ENCODE measurements around the gene C3AR1. TPM values are rescaled to one million over a fixed set of nuclear protein-coding genes. Genes with fewer than 3 reads are reported as not detected.
"Not testable (repeated sequence)": the region's sequence is repeated elsewhere in the genome, so short reads cannot be mapped to it uniquely, and the experiment has no call there.

The C3AR1 gene
- total and polyA plus RNA-seq, 9 donors: 3.7 to 6.5 (median 4.8) TPM

DNA sequence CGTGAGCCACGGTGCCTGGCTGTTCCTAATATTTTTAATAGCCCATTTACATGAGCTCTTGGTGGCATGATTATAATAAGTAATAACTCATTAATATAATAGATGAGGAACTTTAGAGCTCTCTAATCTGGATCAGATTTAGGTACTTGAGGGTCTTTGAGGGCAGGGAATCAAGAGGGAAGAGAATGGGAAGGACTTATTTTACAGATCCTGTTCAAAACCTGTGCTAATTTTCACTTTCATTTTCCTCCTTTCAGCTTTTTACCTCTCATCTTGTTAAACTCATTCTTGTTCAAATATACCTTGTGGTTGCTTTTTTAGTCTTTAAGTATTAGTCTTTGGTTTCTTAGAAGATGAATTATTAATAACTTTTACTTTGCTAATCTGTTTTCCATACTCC lies 21.5 kb upstream of the C3AR1 start:
- no CpG with 5 or more reads among the region's 2 CpGs for WGBS (ENCODE audit: insufficient coverage)
- Histone ChIP-seq H3K36me3 (ENCODE audit: control insufficient read depth, insufficient read depth, low read length) (peaks cover 31% of the 10 kb centered on the region), H3K27me3 (ENCODE audit: control insufficient read depth, insufficient read depth, low read length) (no peaks in the 10 kb centered on the region), H3K27ac (ENCODE audit: low read length) (no peak overlapping the region), H3K9me3 (replicated peaks; ENCODE audit: control insufficient read depth, low read depth, low read length) (no peaks in the 10 kb centered on the region), H3K4me1 (ENCODE audit: control insufficient read depth, insufficient read depth, low read length) (peaks cover 6% of the 10 kb centered on the region), H3K4me3 (ENCODE audit: low read length) (no peak overlapping the region)
- no peak for DNase-seq

DNA sequence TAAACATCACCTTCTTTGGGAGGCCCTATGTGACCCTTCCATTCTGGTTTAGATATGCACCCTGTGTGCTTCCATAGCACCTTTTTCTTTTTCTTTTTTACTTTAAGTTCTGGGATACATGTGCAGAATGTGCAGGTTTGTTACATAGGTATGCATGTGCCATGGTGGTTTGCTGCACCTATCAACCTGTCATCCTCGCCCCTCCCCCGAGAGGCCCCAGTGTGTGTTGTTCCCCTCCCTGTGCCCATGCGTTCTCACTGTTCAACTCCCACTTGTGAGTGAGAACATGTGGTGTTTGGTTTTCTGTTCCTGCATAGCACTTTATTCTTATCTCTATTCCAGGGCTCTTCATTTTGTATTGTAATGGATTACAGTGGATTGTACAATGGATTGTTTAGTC lies 18.2 kb upstream of the C3AR1 start:
- not testable (repeated sequence) for H3K9me3 ChIP-seq (replicated peaks; ENCODE audit: control insufficient read depth, low read depth, low read length); H3K4me3 ChIP-seq (ENCODE audit: low read length); H3K4me1 ChIP-seq (ENCODE audit: control insufficient read depth, insufficient read depth, low read length); H3K36me3 ChIP-seq (ENCODE audit: control insufficient read depth, insufficient read depth, low read length); H3K27ac ChIP-seq (ENCODE audit: low read length); H3K27me3 ChIP-seq (ENCODE audit: control insufficient read depth, insufficient read depth, low read length); DNase-seq
- no CpG with 5 or more reads among the region's 3 CpGs for WGBS (ENCODE audit: insufficient coverage)

DNA sequence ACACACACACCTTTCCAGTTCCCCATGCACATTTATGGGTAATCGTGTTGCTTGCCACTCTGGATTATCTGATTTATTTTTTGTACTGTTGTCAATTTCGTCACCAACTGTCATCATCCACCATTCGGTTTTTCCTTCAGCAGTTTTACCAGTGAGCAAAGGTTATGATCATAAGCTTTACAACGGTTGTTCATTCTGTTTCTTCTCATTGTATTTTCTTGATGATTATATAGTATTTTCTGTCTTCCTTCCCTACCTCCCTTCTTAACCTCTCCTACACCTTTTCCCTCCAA lies 16.6 kb upstream of the C3AR1 start:
- H3K36me3 ChIP-seq (ENCODE audit: control insufficient read depth, insufficient read depth, low read length): peaks cover 2% of the 10 kb centered on the region
- peak overlapping the region; percentile 85 for H3K4me3 ChIP-seq (ENCODE audit: low read length)
- H3K27ac ChIP-seq (ENCODE audit: low read length): peak overlapping the region; percentile 96
- H3K9me3 ChIP-seq (replicated peaks; ENCODE audit: control insufficient read depth, low read depth, low read length): no peaks in the 10 kb centered on the region
- peaks cover 9% of the 10 kb centered on the region for H3K4me1 ChIP-seq (ENCODE audit: control insufficient read depth, insufficient read depth, low read length)
- no peaks in the 10 kb centered on the region for H3K27me3 ChIP-seq (ENCODE audit: control insufficient read depth, insufficient read depth, low read length)
- DNase-seq: no peak
- WGBS (ENCODE audit: insufficient coverage): no CpG with 5 or more reads among the region's 4 CpGs

DNA sequence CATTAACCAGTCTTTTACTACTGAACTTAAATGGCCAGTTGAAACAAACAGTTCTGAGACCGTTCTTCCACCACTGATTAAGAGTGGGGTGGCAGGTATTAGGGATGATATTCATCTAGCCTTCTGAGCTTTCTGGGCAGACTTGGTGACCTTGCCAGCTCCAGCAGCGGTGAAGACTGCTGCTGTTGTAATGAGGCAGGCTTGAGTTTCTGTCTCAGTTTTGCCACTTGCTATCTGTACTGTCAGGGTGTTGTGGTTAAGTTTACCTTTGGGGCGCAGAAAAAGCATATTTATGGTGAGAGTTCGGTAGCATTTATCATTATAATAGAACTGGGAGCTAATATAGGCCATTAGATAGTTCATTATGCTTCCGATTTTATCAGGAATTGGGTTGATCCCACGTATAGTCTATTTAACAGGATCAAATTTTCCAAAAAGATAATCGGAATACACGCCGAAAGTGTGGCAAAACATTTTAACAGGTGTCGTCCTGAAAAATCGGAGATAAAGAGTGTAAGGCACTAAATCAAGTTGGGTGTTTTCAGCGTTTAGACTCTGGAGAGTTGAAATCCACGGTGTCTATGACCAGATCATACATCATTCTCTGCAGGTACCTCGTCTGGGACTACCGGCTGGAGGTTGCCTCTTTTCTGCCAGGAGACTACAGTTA lies 15.2 kb upstream of the C3AR1 start:
- WGBS (ENCODE audit: insufficient coverage): 0% methylated on average over 1 of the region's 15 CpGs
- DNase-seq: peak; percentile 33
- H3K9me3 ChIP-seq (replicated peaks; ENCODE audit: control insufficient read depth, low read depth, low read length): no peaks in the 10 kb centered on the region
- no peaks in the 10 kb centered on the region for H3K27me3 ChIP-seq (ENCODE audit: control insufficient read depth, insufficient read depth, low read length)
- peaks cover 1% of the 10 kb centered on the region for H3K36me3 ChIP-seq (ENCODE audit: control insufficient read depth, insufficient read depth, low read length)
- H3K27ac ChIP-seq (ENCODE audit: low read length): peak overlapping the region; percentile 96
- peaks cover 9% of the 10 kb centered on the region for H3K4me1 ChIP-seq (ENCODE audit: control insufficient read depth, insufficient read depth, low read length)
- peak overlapping the region; percentile 85 for H3K4me3 ChIP-seq (ENCODE audit: low read length)

DNA sequence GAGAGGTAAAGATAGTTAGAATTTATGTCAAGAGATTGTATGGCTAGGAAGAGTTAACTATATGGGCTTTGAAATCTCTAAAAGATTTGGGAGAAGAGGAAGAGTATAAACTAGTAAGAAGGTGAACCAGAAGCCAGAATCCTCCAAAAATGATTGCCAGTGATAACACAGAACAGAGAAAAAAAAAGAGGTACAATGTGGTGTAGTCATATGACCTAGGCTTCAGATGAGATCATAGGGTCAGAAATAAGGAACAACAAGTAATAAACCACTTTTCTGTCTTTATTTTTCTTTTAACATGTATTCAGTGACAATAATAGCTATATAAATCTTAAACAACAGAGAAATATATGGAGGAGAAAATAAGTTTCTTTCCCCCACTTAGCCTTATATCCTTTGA lies 14.0 kb upstream of the C3AR1 start:
- Histone ChIP-seq H3K4me1 (ENCODE audit: control insufficient read depth, insufficient read depth, low read length) (peaks cover 9% of the 10 kb centered on the region), H3K36me3 (ENCODE audit: control insufficient read depth, insufficient read depth, low read length) (no peaks in the 10 kb centered on the region), H3K4me3 (ENCODE audit: low read length) (no peak overlapping the region), H3K27me3 (ENCODE audit: control insufficient read depth, insufficient read depth, low read length) (no peaks in the 10 kb centered on the region), H3K9me3 (replicated peaks; ENCODE audit: control insufficient read depth, low read depth, low read length) (no peaks in the 10 kb centered on the region), H3K27ac (ENCODE audit: low read length) (no peak overlapping the region)
- DNase-seq: peak; percentile 32

DNA sequence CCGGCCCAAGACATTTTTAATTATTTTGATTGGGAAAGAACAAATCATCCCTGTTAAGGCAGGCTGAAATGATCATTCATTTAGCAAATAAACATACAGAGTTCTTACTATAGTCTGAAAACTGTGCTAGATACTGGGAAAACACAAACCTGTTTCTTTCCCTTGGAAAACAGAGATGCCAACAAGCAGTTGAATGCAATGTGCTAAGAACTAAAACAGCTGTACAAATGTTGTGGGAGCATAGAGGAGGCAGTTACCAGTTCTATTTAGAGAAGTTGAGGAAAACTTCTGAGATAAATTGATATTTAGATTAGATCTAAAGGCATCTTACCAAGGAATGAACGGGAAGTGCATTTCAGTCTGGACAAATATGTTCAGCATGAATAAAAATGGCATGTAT lies 12.8 kb upstream of the C3AR1 start:
- Histone ChIP-seq H3K36me3 (ENCODE audit: control insufficient read depth, insufficient read depth, low read length) (no peaks in the 10 kb centered on the region), H3K9me3 (replicated peaks; ENCODE audit: control insufficient read depth, low read depth, low read length) (no peaks in the 10 kb centered on the region), H3K27me3 (ENCODE audit: control insufficient read depth, insufficient read depth, low read length) (peaks cover 3% of the 10 kb centered on the region), H3K4me1 (ENCODE audit: control insufficient read depth, insufficient read depth, low read length) (peaks cover 9% of the 10 kb centered on the region), H3K27ac (ENCODE audit: low read length) (no peak overlapping the region), H3K4me3 (ENCODE audit: low read length) (no peak overlapping the region)
- DNase-seq: no peak
- 71% methylated on average over 1 of the region's 2 CpGs for WGBS (ENCODE audit: insufficient coverage)

DNA sequence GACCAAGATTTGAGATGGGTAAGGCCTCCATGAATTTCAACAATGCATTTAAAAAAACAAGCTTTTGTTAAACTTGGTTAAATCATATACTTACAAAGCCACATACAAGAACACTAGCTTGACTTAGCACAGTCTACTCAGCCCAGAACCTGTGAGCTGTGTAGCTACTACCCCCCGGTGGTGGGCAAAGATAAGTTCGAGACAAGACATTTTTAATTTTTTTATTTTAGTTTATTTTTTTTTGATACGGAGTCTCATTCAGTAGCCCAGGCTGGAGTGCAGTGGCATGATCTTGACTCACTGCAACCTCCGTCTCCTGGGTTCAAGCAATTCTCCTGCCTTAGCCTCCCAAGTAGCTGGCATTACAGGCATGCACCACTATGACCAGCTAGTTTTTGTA lies 12.2 kb upstream of the C3AR1 start:
- peaks cover 4% of the 10 kb centered on the region for H3K4me1 ChIP-seq (ENCODE audit: control insufficient read depth, insufficient read depth, low read length)
- peak; percentile 46 for DNase-seq
- WGBS (ENCODE audit: insufficient coverage): 100% methylated on average over 1 of the region's 4 CpGs
- H3K9me3 ChIP-seq (replicated peaks; ENCODE audit: control insufficient read depth, low read depth, low read length): no peaks in the 10 kb centered on the region
- no peak overlapping the region for H3K27ac ChIP-seq (ENCODE audit: low read length)
- peaks cover 3% of the 10 kb centered on the region for H3K27me3 ChIP-seq (ENCODE audit: control insufficient read depth, insufficient read depth, low read length)
- H3K4me3 ChIP-seq (ENCODE audit: low read length): no peak overlapping the region
- no peaks in the 10 kb centered on the region for H3K36me3 ChIP-seq (ENCODE audit: control insufficient read depth, insufficient read depth, low read length)

DNA sequence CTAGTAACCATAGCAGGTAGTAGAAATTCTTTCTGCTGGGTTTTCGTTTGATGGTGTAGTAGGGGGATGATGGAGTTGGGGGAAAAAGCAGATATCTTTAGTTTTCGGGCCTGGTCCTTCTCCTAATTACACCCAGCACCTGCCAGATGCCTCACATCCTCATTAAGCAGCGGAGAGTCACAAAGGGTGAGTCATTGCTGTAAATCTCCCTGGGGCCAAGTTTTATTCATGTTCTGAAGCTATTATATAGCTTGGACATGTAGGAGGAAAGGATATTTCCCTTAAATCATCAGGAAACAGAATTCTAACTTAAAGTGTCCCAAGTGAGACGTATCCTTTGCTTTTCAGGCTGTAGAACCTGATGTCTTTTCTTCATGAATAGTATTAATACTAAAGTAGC lies 11.0 kb upstream of the C3AR1 start:
- Histone ChIP-seq H3K27ac (ENCODE audit: low read length) (no peak overlapping the region), H3K27me3 (ENCODE audit: control insufficient read depth, insufficient read depth, low read length) (peaks cover 3% of the 10 kb centered on the region), H3K4me1 (ENCODE audit: control insufficient read depth, insufficient read depth, low read length) (peaks cover 3% of the 10 kb centered on the region), H3K9me3 (replicated peaks; ENCODE audit: control insufficient read depth, low read depth, low read length) (no peaks in the 10 kb centered on the region), H3K4me3 (ENCODE audit: low read length) (no peak overlapping the region), H3K36me3 (ENCODE audit: control insufficient read depth, insufficient read depth, low read length) (no peaks in the 10 kb centered on the region)
- WGBS (ENCODE audit: insufficient coverage): no CpG with 5 or more reads among the region's 4 CpGs
- no peak for DNase-seq

DNA sequence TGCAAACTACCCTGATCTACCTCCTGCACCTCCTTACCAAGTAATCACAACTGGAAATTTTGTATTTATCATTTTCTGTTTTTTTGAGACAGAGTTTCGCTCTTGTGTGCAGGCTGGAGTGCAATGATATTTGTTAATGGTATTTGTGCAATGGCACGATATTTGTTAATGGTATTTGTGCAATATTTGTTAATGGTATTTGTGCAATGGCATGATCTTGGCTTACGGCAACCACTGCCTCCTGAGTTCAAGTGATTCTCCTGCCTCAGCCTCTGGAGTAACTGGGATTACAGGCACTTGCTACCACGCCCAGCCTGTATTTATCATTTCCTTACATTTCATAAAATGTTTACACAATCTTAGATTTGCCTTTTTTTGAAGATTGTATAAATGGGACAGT lies 10.2 kb upstream of the C3AR1 start:
- H3K9me3 ChIP-seq (replicated peaks; ENCODE audit: control insufficient read depth, low read depth, low read length): no peaks in the 10 kb centered on the region
- H3K4me1 ChIP-seq (ENCODE audit: control insufficient read depth, insufficient read depth, low read length): peaks cover 3% of the 10 kb centered on the region
- WGBS (ENCODE audit: insufficient coverage): 81% methylated on average over 2 of the region's 4 CpGs
- H3K27ac ChIP-seq (ENCODE audit: low read length): no peak overlapping the region
- H3K27me3 ChIP-seq (ENCODE audit: control insufficient read depth, insufficient read depth, low read length): peaks cover 3% of the 10 kb centered on the region
- no peak overlapping the region for H3K4me3 ChIP-seq (ENCODE audit: low read length)
- no peaks in the 10 kb centered on the region for H3K36me3 ChIP-seq (ENCODE audit: control insufficient read depth, insufficient read depth, low read length)
- no peak for DNase-seq

DNA sequence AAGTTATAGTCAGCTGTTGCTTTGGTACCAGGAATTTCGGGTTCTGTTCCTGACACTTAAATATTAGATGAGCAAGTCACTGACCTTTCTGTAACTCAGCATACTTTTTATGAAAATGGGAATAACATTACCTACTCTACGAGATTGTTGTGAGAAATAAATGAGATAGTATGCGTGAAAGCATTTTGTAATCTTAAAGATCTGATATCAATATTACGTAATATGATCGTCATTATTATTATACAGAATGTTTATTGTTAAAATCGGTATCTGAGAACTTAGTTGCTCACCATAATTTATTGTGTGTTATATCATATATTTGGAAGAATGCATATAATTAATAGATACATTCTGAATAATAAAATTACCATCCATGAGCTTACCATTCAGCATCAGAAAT lies 9.8 kb upstream of the C3AR1 start:
- DNase-seq: no peak
- Histone ChIP-seq H3K27ac (ENCODE audit: low read length) (no peak overlapping the region), H3K4me3 (ENCODE audit: low read length) (no peak overlapping the region), H3K9me3 (replicated peaks; ENCODE audit: control insufficient read depth, low read depth, low read length) (no peaks in the 10 kb centered on the region), H3K27me3 (ENCODE audit: control insufficient read depth, insufficient read depth, low read length) (peaks cover 3% of the 10 kb centered on the region), H3K36me3 (ENCODE audit: control insufficient read depth, insufficient read depth, low read length) (no peaks in the 10 kb centered on the region), H3K4me1 (ENCODE audit: control insufficient read depth, insufficient read depth, low read length) (no peaks in the 10 kb centered on the region)
- no CpG with 5 or more reads among the region's 6 CpGs for WGBS (ENCODE audit: insufficient coverage)

DNA sequence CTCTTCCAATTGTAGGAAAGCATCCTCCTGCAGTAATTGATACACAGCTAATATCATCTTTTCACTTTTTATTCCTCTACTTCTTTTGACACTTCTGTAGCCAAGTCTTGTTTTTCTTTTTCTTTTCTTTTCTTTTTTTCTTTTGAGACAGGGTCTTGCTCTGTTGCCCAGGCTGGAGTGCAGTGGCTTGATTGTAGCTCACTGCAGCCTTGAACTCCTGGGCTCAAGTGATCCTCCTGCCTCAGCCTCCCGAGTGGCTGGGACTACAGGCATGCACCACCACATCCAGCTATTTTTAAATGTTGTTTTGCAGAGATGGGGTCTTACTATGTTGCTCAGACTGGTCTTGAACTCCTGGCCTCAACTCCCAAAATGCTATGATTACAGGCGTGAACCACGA lies 5.7 kb upstream of the C3AR1 start:
- not testable (repeated sequence) for H3K27me3 ChIP-seq (ENCODE audit: control insufficient read depth, insufficient read depth, low read length); H3K4me1 ChIP-seq (ENCODE audit: control insufficient read depth, insufficient read depth, low read length); DNase-seq; H3K4me3 ChIP-seq (ENCODE audit: low read length); H3K9me3 ChIP-seq (replicated peaks; ENCODE audit: control insufficient read depth, low read depth, low read length); H3K27ac ChIP-seq (ENCODE audit: low read length); H3K36me3 ChIP-seq (ENCODE audit: control insufficient read depth, insufficient read depth, low read length)
- WGBS (ENCODE audit: insufficient coverage): no CpG with 5 or more reads among the region's 3 CpGs

Measured in muscle of leg (tissue), 11 donors.